Stimulated activated CD8-positive, alpha-beta memory T cell treated with anti-CD3 and anti-CD28 coated beads, Interleukin-7, amount 100 ng/mL, for 24 hours (primary cell): ENCODE measurements around the gene TTC13.
A peak's percentile ranks its signal among the peaks of the same experiment; 100 is the strongest.
"Not testable (repeated sequence)": the region's sequence is repeated elsewhere in the genome, so short reads cannot be mapped to it uniquely, and the experiment has no call there.

ENCODE experiments used
- DNase-seq: peaks from one replicate; pipeline ENCODE4 v3.0.0-alpha.2; 2020; ENCODE audit warnings: low read depth

The TTC13 gene

GRCh38 chr1:230978491-230979388 is at the start of gene TTC13, which contains the start of gene ARV1:
Gene TTC13 (minus strand): TSS chr1:230978861. CDS start chr1:230978830, 31 bp downstream.
Gene ARV1 (plus strand): TSS chr1:230979094. CDS start chr1:230979106, 12 bp downstream.
- peak; percentile 94 for DNase-seq

GRCh38 chr1:231027971-231028370 is 49.3 kb upstream of the TTC13 start:
- no peak for DNase-seq

- DNase-seq = no peak
These were observed 48.7 kb upstream of the TTC13 start for GRCh38 chr1:231027136-231027925.

- DNase-seq = no peak
These were observed 47.9 kb upstream of the TTC13 start for GRCh38 chr1:231026576-231026975.

GRCh38 chr1:231023150-231023549 is 44.5 kb upstream of the TTC13 start:
- DNase-seq = no peak

GRCh38 chr1:231022543-231022942 is 43.9 kb upstream of the TTC13 start:
- DNase-seq = not testable (repeated sequence)

- DNase-seq = no peak
These were observed 42.9 kb upstream of the TTC13 start for GRCh38 chr1:231021540-231022031.

- no peak for DNase-seq
These were observed 42.2 kb upstream of the TTC13 start for GRCh38 chr1:231020816-231021215.

- DNase-seq = no peak
These were observed 41.5 kb upstream of the TTC13 start for GRCh38 chr1:231020139-231020601.

- DNase-seq = no peak
These were observed 41.0 kb upstream of the TTC13 start for GRCh38 chr1:231019711-231020110.

- no peak for DNase-seq
These were observed 38.3 kb upstream of the TTC13 start for GRCh38 chr1:231016966-231017365.

GRCh38 chr1:231016234-231016633 is 37.6 kb upstream of the TTC13 start:
- no peak for DNase-seq

GRCh38 chr1:231013391-231014015 is 34.8 kb upstream of the TTC13 start:
- DNase-seq = no peak

- no peak for DNase-seq
These were observed 33.3 kb upstream of the TTC13 start for GRCh38 chr1:231011963-231012362.

GRCh38 chr1:231011360-231011759 is 32.7 kb upstream of the TTC13 start:
- DNase-seq = no peak

GRCh38 chr1:231007535-231007934 is 28.9 kb upstream of the TTC13 start:
- DNase-seq = not testable (repeated sequence)

GRCh38 chr1:231001892-231002291 is 23.2 kb upstream of the TTC13 start:
- DNase-seq = no peak

- no peak for DNase-seq
These were observed 22.0 kb upstream of the TTC13 start for GRCh38 chr1:231000639-231001038.

GRCh38 chr1:231000201-231000600 is 21.5 kb upstream of the TTC13 start:
- DNase-seq = no peak

- DNase-seq = no peak
These were observed 16.2 kb upstream of the TTC13 start for GRCh38 chr1:230994860-230995259.

- no peak for DNase-seq
These were observed 13.6 kb upstream of the TTC13 start for GRCh38 chr1:230992100-230992774.

- no peak for DNase-seq
These were observed 8.8 kb upstream of the TTC13 start for GRCh38 chr1:230987448-230987847.
